Measurements from ENCODE around the gene DOCK6. TPM values are rescaled to one million over a fixed set of nuclear protein-coding genes. Genes with fewer than 3 reads are reported as not detected.

The DOCK6 gene
- total and polyA plus RNA-seq, 2 of the 13 experiments (the other 11 are each of a cell fraction or from before 2014, with no cell fraction given), result 5.4 to 38.1 TPM

DNA sequence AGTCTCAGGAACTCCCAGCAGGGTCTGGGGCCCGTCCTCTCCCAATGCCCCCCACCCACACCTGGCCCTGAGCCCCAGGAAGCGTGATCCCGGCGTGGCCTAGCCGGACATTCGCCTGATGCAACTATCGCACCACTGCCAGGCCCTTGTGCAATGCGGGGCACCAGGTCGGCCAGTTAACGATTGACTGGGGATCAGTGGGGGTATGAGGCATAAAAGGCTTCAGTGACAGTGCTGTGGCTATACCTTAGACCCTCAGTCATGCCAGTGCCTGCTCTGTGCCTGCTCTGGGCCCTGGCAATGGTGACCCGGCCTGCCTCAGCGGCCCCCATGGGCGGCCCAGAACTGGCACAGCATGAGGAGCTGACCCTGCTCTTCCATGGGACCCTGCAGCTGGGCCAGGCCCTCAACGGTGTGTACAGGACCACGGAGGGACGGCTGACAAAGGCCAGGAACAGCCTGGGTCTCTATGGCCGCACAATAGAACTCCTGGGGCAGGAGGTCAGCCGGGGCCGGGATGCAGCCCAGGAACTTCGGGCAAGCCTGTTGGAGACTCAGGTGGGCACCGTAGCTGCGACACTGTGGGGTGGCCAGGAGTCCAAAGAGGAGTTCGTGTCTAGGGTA, 22.8 kb downstream of the DOCK6 start, which contains the start of gene ANGPTL8 (continued):
- TF ChIP-seq ZHX2 (IDR thresholded peaks at IDR 0.05; ENCODE audit: low read depth) (peak; percentile 82), ZHX2 (CRISPR knock-in tag; IDR thresholded peaks at IDR 0.05; ENCODE audit: borderline replicate concordance) (no peak), ARHGAP35 (CRISPR knock-in tag; IDR thresholded peaks at IDR 0.05; ENCODE audit: borderline replicate concordance) (peak; percentile 82; the same call in 1 of the 2 replicates), GATA4 (IDR thresholded peaks at IDR 0.05; ENCODE audit: borderline replicate concordance, low read depth) (peak; percentile 86; the same call in 1 of the 2 replicates), POLR2AphosphoS5 (IDR thresholded peaks at IDR 0.05; ENCODE audit: low read depth, low read length) (peak; percentile 98), JUNB (CRISPR knock-in tag; IDR thresholded peaks at IDR 0.05; ENCODE audit: borderline replicate concordance) (0 out of 2 replicates have a peak, but pooled peaks have one; percentile 3), RELA (CRISPR knock-in tag; IDR thresholded peaks at IDR 0.05) (no peak), SNAI1 (CRISPR knock-in tag; IDR thresholded peaks at IDR 0.05; ENCODE audit: borderline replicate concordance) (no peak), ZNF749 (CRISPR knock-in tag; IDR thresholded peaks at IDR 0.05; ENCODE audit: borderline replicate concordance) (peak; percentile 89), ZNF678 (CRISPR knock-in tag; IDR thresholded peaks at IDR 0.05) (no peak), ZSCAN20 (CRISPR knock-in tag; IDR thresholded peaks at IDR 0.05; ENCODE audit: borderline replicate concordance) (no peak; the same call in 1 of the 2 replicates), MYNN (CRISPR knock-in tag; IDR thresholded peaks at IDR 0.05; ENCODE audit: low read depth) (0 out of 2 replicates have a peak, but pooled peaks have one; percentile 85), HOXA7 (CRISPR knock-in tag; IDR thresholded peaks at IDR 0.05) (0 out of 2 replicates have a peak, but pooled peaks have one; percentile 29), FOXK2 (IDR thresholded peaks at IDR 0.05) (no peak), DNMT1 (CRISPR knock-in tag; IDR thresholded peaks at IDR 0.05) (no peak; the same call in 1 of the 2 replicates), ATF1 (CRISPR knock-in tag; IDR thresholded peaks at IDR 0.05) (no peak), ZNF367 (CRISPR knock-in tag; IDR thresholded peaks at IDR 0.05; ENCODE audit: borderline replicate concordance) (no peak), KAT7 (CRISPR knock-in tag; IDR thresholded peaks at IDR 0.05; ENCODE audit: borderline replicate concordance) (peak; percentile 20; the same call in 1 of the 2 replicates), DPF2 (CRISPR knock-in tag; IDR thresholded peaks at IDR 0.05; ENCODE audit: borderline replicate concordance, low read depth) (peak; percentile 92), CEBPB (IDR thresholded peaks at IDR 0.05; ENCODE audit: borderline replicate concordance, low read depth, low read length) (peak; percentile 100)
- TF ChIP-seq, protein P1, sequence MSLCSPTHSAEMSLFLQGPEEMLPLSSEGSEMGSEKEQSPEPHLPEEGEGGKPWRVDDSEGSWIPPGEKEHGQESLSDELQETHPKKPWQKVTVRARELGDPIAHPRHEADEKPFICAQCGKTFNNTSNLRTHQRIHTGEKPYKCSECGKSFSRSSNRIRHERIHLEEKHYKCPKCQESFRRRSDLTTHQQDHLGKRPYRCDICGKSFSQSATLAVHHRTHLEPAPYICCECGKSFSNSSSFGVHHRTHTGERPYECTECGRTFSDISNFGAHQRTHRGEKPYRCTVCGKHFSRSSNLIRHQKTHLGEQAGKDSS (CRISPR knock-in tag; IDR thresholded peaks at IDR 0.05; ENCODE audit: borderline replicate concordance, low read depth), result peak; percentile 71
- TF ChIP-seq, protein P2, sequence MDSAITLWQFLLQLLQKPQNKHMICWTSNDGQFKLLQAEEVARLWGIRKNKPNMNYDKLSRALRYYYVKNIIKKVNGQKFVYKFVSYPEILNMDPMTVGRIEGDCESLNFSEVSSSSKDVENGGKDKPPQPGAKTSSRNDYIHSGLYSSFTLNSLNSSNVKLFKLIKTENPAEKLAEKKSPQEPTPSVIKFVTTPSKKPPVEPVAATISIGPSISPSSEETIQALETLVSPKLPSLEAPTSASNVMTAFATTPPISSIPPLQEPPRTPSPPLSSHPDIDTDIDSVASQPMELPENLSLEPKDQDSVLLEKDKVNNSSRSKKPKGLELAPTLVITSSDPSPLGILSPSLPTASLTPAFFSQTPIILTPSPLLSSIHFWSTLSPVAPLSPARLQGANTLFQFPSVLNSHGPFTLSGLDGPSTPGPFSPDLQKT (CRISPR knock-in tag; IDR thresholded peaks at IDR 0.05; ENCODE audit: borderline replicate concordance), result no peak

Data from HepG2 (cell line).